ENCODE data around the gene EPB41L4B. TPM values are rescaled to one million over a fixed set of nuclear protein-coding genes. Genes with fewer than 3 reads are reported as not detected.

Gene EPB41L4B
- total RNA-seq, 1 experiment from 2014 or later, result 1.8 TPM

DNA sequence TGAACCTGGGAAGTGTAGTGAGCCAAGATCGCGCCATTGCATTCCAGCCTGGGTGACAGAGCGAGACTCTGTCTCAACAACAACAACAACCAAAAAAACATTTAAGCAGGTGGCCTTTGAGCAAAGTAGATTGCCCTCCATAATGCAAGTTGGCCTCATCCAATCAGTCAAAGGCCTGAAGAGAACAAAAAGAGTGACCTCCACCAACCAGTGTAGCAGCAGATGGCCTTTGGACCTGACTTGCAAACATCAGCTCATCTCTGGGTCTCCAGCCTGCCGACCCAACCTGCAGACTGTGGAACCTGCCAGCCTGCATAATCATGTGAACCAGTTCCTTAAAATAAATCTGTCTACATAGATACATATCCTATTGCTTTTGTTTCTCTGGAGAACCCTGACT lies 161.3 kb downstream of the EPB41L4B start:
- DNase-seq, result no peak
- no peak overlapping the region for H3K4me3 ChIP-seq
- no peaks in the 10 kb centered on the region for H3K36me3 ChIP-seq
- H3K4me1 ChIP-seq, result no peaks in the 10 kb centered on the region
- H3K27ac ChIP-seq, result no peak overlapping the region
- H3K27me3 ChIP-seq, result no peaks in the 10 kb centered on the region
- no peaks in the 10 kb centered on the region for H3K9me3 ChIP-seq (replicated peaks)

DNA sequence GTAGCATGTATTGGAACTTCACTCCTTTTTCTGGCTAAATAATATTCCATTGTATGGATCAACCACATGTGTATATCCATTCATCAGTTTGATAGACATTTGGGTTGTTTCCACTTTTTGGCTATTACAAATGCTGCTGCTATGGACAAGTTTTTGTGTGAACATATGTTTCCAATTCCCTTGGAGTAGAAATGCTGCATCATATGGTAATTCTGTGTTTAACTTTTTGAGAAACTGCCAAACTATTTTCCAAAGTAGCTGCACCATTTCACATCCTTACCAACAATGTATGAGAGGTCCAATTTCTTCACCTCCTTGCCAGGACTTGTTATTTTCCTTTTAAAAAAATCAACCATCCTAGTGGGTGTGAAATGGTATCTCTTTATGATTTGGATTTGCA lies 162.2 kb downstream of the EPB41L4B start:
- Histone ChIP-seq H3K4me3 (no peak overlapping the region), H3K27me3 (no peaks in the 10 kb centered on the region), H3K9me3 (replicated peaks) (no peaks in the 10 kb centered on the region; the same call in 1 of the 2 replicates), H3K27ac (no peak overlapping the region), H3K36me3 (no peaks in the 10 kb centered on the region), H3K4me1 (no peaks in the 10 kb centered on the region)
- no peak for DNase-seq

DNA sequence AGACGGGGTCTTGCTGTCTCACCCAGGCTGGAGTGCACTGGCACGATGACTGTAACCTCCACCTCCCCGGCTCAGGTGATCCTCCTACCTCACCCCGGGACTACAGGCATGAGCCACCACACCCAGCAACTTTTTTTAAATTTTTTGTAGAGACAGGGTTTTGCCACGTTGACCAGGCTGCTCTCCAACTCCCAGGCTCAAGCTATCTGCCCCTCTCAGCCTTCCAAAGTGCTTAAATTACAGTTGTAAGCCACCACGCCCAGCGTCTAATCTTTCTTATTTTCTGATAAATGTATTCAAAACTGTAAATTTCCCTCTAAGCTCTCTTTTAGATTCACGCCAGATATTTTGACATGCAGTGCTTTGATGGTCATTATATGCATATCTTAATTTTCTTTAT lies 164.2 kb downstream of the EPB41L4B start:
- no peak overlapping the region for H3K4me3 ChIP-seq
- H3K9me3 ChIP-seq (replicated peaks), result peaks cover 9% of the 10 kb centered on the region; the same call in 1 of the 2 replicates
- H3K4me1 ChIP-seq, result no peaks in the 10 kb centered on the region
- H3K36me3 ChIP-seq, result no peaks in the 10 kb centered on the region
- H3K27me3 ChIP-seq, result no peaks in the 10 kb centered on the region
- no peak overlapping the region for H3K27ac ChIP-seq
- DNase-seq, result no peak

DNA sequence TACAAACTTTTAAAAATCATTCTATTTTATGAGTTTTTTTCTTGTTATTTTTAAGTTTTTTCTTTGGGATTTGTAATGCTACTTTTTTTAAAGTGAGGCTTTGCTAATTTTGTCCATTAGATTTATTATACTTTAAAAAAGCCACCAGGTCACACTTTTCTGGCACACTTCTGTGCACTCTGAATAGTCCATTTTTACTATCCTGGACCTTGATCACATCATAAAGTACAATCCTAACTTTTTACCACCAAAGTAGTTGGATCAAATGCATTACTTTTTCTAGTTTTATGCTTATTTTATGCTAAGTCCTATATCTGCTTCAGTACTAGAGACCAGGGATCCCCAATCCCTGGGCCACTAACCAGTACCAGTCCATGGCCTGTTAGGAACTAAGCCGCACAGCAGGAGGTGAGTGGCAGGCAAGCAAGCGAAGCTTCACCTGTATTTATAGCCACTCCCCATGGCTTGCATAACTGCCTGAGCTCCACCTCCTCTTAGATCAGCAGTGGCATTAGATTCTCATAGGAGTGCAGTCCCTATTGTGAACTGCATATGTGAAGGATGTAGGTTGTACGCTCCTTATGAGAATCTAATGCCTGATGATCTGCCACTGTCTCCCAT lies 169.8 kb downstream of the EPB41L4B start:
- no peak for DNase-seq
- Histone ChIP-seq H3K9me3 (replicated peaks) (peaks cover 9% of the 10 kb centered on the region; the same call in 1 of the 2 replicates), H3K27ac (no peak overlapping the region), H3K4me3 (no peak overlapping the region), H3K36me3 (no peaks in the 10 kb centered on the region), H3K4me1 (no peaks in the 10 kb centered on the region), H3K27me3 (no peaks in the 10 kb centered on the region)

DNA sequence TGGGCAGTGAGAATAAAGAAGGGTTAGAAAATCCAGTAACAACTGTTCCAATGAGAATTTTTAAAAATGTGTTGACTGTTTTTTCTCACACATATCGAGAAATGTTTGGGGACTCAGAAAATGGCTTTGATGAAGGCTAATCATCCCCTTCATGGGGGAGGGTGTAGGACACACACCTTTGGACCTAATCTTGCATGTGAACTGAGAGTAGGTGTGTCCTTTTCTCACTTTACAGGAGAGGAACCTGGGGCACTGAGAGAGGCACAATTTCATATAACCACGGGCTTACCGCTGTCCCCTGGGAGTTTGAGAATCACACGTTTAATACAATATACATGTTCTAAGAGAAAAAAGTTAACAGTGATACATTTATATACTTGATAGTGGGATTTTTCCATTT lies 171.1 kb downstream of the EPB41L4B start:
- Histone ChIP-seq H3K36me3 (no peaks in the 10 kb centered on the region), H3K27ac (no peak overlapping the region), H3K9me3 (replicated peaks) (peaks cover 9% of the 10 kb centered on the region; the same call in 1 of the 2 replicates), H3K4me3 (no peak overlapping the region), H3K27me3 (no peaks in the 10 kb centered on the region), H3K4me1 (no peaks in the 10 kb centered on the region)
- no peak for DNase-seq

DNA sequence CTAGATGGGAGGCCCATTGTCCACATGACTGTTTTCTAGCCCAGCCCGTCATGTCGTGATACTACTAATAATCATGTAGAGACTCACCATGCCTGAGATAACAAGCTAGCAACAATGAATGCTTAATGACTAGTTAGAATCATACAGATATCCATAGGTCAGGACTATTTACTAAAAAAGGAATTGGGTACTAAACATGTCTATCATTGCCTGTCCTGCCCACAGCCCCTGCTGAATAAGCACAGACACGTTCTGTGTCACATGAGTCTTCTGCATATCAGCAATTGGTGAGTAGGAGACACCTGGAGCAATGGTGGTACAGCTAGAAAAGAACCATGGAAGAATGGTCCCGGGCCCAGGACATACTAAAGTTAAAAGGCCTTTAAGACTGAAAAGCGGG lies 171.8 kb downstream of the EPB41L4B start:
- Histone ChIP-seq H3K27me3 (no peaks in the 10 kb centered on the region), H3K36me3 (no peaks in the 10 kb centered on the region), H3K4me3 (no peak overlapping the region), H3K27ac (no peak overlapping the region), H3K4me1 (no peaks in the 10 kb centered on the region), H3K9me3 (replicated peaks) (peaks cover 9% of the 10 kb centered on the region; the same call in 1 of the 2 replicates)
- DNase-seq, result no peak

DNA sequence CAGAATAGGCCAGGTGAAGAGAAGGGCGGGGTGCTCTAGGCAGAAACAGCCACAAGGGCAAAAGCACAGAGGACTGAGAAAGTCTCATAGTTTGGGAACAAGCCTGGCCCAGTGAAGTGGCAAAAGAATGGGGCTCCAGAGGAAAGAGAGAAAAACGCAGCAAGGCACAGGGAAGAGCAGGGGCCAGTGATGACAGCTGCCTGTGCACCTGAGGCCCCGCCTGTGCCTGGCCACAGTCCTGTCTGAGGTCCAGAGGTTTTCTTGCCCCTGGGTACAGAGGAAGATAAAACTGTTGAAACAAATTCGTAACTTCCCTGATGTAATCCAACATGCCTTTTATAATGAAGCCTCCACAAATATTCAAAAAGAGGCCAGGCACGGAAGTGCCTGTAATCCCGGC lies 175.8 kb downstream of the EPB41L4B start:
- H3K4me3 ChIP-seq, result no peak overlapping the region
- no peaks in the 10 kb centered on the region for H3K4me1 ChIP-seq
- no peak overlapping the region for H3K27ac ChIP-seq
- H3K9me3 ChIP-seq (replicated peaks), result no peaks in the 10 kb centered on the region
- DNase-seq, result no peak
- H3K36me3 ChIP-seq, result no peaks in the 10 kb centered on the region
- 0 out of 2 replicates have a peak, but pooled peaks cover 3% of the 10 kb centered on the region for H3K27me3 ChIP-seq

DNA sequence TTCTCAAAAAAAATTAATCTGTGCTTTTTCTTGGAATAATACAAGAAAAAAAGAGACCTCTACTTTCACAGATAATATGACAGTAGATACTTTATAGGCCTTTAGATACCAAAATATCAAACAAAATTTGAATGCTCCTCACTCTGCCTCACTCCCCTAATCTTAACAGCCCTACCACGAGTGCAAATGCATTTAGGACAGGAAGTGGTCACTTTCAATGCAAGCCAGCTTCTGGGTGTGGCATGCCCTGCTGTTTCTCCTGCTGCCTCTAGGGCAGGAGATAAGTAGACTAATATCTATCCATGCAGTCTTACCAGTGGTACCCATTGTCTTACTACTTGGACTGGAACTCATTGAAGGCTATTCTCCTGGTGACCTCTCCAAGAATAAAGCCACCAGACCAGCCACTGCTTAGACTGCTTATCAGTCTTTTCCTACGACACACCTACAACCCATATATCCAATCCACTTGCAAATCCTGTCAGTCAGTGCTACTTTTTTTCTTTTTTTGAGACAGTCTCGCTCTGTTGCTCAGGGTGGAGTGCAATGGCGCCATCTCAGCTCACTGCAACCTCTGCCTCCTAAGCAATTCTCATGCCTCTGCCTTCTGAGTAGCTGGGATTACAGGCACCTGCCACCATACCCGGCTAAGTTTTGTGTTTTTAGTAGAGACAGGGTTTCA lies 176.8 kb downstream of the EPB41L4B start:
- Histone ChIP-seq H3K27me3 (0 out of 2 replicates have a peak, but pooled peaks cover 3% of the 10 kb centered on the region), H3K27ac (no peak overlapping the region), H3K4me3 (no peak overlapping the region), H3K4me1 (no peaks in the 10 kb centered on the region), H3K36me3 (no peaks in the 10 kb centered on the region), H3K9me3 (replicated peaks) (no peaks in the 10 kb centered on the region)
- peak; percentile 46 to 56 for DNase-seq

DNA sequence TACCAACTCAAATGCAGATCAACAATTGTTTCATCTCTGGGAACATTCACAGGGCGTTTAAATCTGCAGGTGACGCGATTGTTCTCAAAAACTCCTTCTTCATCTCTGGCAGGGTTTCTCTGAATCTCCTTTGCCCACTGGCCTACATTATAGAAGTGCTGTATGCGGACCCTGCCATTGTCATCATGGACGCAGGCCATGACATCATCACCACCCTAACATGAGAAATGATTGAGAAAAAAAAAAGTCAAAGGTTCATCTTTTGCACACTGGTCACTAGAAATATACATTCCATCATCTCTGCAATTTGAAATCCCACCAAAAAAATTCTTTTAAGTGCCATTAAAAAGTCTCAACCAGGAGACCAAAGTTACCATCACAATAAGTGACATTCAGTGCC lies 179.5 kb downstream of the EPB41L4B start:
- no peaks in the 10 kb centered on the region for H3K36me3 ChIP-seq
- no peak for DNase-seq
- no peak overlapping the region for H3K4me3 ChIP-seq
- H3K27ac ChIP-seq, result no peak overlapping the region
- H3K9me3 ChIP-seq (replicated peaks), result no peaks in the 10 kb centered on the region
- 0 out of 2 replicates have a peak, but pooled peaks cover 3% of the 10 kb centered on the region for H3K27me3 ChIP-seq
- H3K4me1 ChIP-seq, result no peaks in the 10 kb centered on the region

DNA sequence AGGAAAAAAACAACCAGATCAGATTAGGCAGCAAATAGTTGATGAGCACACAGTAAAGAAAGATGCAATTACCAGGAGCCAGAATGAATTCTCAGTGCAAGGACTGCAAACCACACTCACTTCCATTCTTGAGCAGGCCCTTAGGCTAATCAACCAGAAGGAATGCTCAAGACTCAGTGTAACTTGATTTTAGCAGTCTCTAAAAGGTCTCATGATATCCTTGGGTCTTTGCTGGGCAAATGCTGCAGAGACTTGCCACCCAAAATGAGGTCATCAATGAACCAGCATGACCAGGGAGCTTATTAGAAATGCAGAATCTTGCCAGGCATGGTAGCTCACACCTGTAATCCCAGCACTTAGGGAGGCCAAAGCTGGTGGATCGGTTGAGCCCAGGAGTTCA lies 181.0 kb downstream of the EPB41L4B start:
- no peak for DNase-seq
- H3K4me1 ChIP-seq, result no peaks in the 10 kb centered on the region
- no peak overlapping the region for H3K27ac ChIP-seq
- no peaks in the 10 kb centered on the region for H3K36me3 ChIP-seq
- 0 out of 2 replicates have a peak, but pooled peaks cover 3% of the 10 kb centered on the region for H3K27me3 ChIP-seq
- H3K4me3 ChIP-seq, result no peak overlapping the region
- no peaks in the 10 kb centered on the region for H3K9me3 ChIP-seq (replicated peaks)

DNA sequence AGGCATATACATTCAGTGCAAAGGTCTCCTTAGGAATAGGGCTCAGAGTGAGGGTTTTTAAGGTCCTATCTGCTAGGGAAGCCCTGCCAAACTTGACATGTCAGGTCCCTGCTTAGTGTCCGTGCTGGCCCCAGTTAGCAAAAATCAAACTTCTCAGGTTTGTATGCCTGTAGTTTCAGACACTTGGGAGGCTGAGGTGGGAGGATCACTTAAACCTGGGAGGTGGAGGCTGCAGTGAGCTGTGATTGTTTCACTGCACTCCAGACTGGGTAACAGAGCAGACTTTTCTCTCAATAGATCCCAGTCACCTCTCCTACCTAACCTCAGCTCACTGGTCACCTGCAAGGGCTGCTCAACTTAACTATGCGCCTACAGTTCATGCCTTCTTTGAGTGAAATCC lies 182.4 kb downstream of the EPB41L4B start:
- Histone ChIP-seq H3K9me3 (replicated peaks) (no peaks in the 10 kb centered on the region), H3K4me3 (no peak overlapping the region), H3K4me1 (no peaks in the 10 kb centered on the region), H3K27me3 (0 out of 2 replicates have a peak, but pooled peaks cover 3% of the 10 kb centered on the region), H3K27ac (no peak overlapping the region), H3K36me3 (no peaks in the 10 kb centered on the region)
- DNase-seq, result no peak

DNA sequence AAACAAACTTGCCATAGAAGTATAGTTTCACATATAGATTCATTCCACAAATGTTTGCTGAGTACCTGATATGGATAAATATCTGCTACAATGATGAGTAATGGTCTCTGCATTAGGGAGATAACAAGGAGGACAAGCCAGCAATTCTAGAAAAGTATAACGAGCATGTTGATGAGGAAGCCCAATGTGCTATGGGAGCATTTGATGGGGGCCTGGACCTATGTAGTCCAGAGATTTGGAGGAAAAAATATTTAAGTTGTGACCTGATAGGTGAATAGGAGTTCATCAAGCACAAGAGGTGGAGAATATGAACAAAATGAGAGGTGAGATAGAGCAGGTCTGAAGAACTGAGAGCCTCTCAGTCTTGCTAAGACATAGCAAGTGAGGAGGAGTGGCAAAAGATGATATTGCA lies 186.7 kb downstream of the EPB41L4B start:
- no peaks in the 10 kb centered on the region for H3K9me3 ChIP-seq (replicated peaks)
- no peaks in the 10 kb centered on the region for H3K36me3 ChIP-seq
- H3K27ac ChIP-seq, result no peak overlapping the region
- 0 out of 2 replicates have a peak, but pooled peaks cover 4% of the 10 kb centered on the region for H3K27me3 ChIP-seq
- H3K4me1 ChIP-seq, result no peaks in the 10 kb centered on the region
- no peak overlapping the region for H3K4me3 ChIP-seq
- DNase-seq, result no peak

DNA sequence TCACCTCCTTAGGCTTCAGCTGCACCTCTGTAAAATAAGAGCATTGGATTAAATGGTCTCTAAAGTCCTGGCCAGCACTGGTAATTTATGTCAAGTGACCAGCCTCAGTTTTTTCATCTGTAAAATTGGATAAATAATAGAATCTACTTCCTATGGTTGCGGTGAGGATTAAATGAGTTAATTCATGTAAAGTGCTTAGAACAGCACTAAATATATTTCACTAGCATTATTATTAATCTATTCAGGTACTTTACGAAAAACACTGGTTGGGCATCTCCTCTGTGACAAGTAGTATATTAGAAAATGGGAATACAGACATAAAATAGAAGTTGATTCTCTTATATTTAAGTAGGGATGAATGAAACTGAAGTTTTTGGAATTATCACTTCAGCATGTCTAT lies 187.3 kb downstream of the EPB41L4B start:
- no peak overlapping the region for H3K27ac ChIP-seq
- 0 out of 2 replicates have a peak, but pooled peaks cover 4% of the 10 kb centered on the region for H3K27me3 ChIP-seq
- no peaks in the 10 kb centered on the region for H3K9me3 ChIP-seq (replicated peaks)
- no peak overlapping the region for H3K4me3 ChIP-seq
- H3K36me3 ChIP-seq, result no peaks in the 10 kb centered on the region
- DNase-seq, result no peak
- H3K4me1 ChIP-seq, result no peaks in the 10 kb centered on the region

DNA sequence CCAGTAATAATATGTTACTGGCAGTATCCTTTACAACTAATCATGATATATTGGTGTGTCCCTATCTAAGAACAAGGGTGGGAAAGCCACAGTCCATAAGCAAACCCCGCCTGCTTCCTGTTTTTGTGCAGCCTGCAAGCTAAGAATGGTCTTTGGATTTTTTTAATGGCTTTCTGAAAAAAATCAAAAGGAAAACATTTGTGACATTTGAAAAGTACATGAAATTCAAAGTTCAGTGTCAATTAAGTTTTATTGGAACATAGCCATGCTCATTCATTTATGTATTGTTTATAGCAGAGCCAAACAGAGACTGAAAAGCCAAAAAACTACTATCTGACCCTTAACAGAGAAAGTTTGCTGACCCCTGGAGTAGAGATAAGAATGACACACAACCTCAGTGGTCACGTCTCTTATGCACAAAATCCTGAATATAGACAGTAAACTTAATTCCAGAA lies 188.3 kb downstream of the EPB41L4B start:
- no peaks in the 10 kb centered on the region for H3K9me3 ChIP-seq (replicated peaks)
- no peak overlapping the region for H3K27ac ChIP-seq
- no peaks in the 10 kb centered on the region for H3K36me3 ChIP-seq
- no peak for DNase-seq
- no peaks in the 10 kb centered on the region for H3K4me1 ChIP-seq
- H3K4me3 ChIP-seq, result no peak overlapping the region
- 0 out of 2 replicates have a peak, but pooled peaks cover 6% of the 10 kb centered on the region for H3K27me3 ChIP-seq

DNA sequence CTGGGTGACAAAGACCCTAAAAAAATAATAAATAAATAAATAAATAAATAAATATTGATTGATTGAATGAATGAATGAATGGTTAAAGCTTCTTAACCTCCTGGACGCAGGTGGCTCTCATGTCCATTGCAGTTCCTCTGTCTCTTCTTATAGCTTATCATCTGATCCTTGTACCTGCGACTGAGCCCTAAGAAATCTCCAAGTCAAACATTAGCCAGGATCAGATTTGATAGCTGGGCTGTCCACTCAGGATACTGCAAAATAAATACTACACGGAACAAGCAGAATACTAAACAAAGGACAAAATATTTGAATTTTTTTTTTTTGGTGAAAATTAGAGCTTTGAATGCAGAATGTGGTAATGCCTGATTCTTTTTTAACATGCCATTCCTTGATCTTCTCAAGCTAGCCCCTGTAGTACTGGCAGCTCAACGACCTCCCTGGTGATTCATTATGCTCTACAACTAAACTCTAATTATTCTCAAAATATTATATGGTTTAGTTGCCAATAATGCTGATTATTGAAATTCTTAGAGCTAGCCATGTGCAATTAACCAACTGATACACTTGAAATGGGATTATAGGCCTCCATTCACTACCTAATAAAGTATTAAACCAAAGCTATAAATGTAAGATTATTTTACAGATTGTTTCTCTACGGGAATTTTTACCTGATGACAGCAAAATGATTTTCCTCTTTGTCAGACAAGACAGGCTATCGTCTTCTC lies 191.2 kb downstream of the EPB41L4B start:
- Histone ChIP-seq H3K9me3 (replicated peaks) (no peaks in the 10 kb centered on the region), H3K36me3 (no peaks in the 10 kb centered on the region), H3K27me3 (0 out of 2 replicates have a peak, but pooled peaks cover 10% of the 10 kb centered on the region), H3K27ac (no peak overlapping the region), H3K4me1 (no peaks in the 10 kb centered on the region), H3K4me3 (no peak overlapping the region)
- DNase-seq, result no peak
